Measurements from ENCODE around the gene SLC7A14. TPM values are rescaled to one million over a fixed set of nuclear protein-coding genes. Genes with fewer than 3 reads are reported as not detected.

The SLC7A14 gene
- total RNA-seq, 1 donor from 2014 or later = not detected

DNA sequence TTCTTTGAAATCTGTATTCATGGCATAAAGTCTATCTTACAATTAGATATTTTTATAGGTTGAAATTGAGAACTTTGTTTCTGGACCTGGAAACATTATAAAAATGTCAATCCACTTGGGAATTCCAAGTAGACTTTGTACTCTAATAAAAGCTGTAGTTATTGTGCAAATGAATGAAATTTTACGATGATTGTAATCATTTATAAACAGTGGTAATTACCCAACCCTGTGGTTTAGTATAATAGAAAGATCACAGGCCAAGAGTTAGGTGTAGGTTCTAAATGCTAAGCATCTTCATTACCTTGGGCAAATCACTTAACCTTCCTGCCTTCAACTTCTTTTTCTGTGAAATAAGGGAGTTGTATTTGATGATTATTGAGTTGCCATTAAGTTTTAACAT, 13.2 kb upstream of the SLC7A14 start:
- no peaks in the 10 kb centered on the region for H3K4me1 Mint-ChIP-seq
- Histone ChIP-seq H3F3A (ENCODE audit: low read depth) (no peaks in the 10 kb centered on the region), H3K27me3 (no peaks in the 10 kb centered on the region), H3K27ac (no peak overlapping the region), H3K4me1 (peaks cover 5% of the 10 kb centered on the region), H3K4me3 (no peak overlapping the region), H2AFZ (replicated peaks) (no peak overlapping the region), H4K20me1 (ENCODE audit: low read depth) (no peaks in the 10 kb centered on the region), H3K36me3 (no peaks in the 10 kb centered on the region), H3K79me2 (ENCODE audit: low read depth) (no peaks in the 10 kb centered on the region), H3K9me3 (ENCODE audit: low read depth) (no peaks in the 10 kb centered on the region), H3K9ac (no peak overlapping the region), H3K4me2 (no peak overlapping the region)
- no peak overlapping the region for H3K27ac Mint-ChIP-seq
- no peaks in the 10 kb centered on the region for H3K36me3 Mint-ChIP-seq
- no peaks in the 10 kb centered on the region for H3K9me3 Mint-ChIP-seq
- H3K27me3 Mint-ChIP-seq (ENCODE audit: insufficient read depth, low read depth) = peaks cover 6% of the 10 kb centered on the region
- H3K4me3 Mint-ChIP-seq = no peak overlapping the region
- DNase-seq (ENCODE audit: low spot score) = no peak
- TF ChIP-seq EZH2phosphoT487 (IDR thresholded peaks at IDR 0.05) (no peak), EZH2 (IDR thresholded peaks at IDR 0.05) (no peak)
- TF ChIP-seq, protein P1, sequence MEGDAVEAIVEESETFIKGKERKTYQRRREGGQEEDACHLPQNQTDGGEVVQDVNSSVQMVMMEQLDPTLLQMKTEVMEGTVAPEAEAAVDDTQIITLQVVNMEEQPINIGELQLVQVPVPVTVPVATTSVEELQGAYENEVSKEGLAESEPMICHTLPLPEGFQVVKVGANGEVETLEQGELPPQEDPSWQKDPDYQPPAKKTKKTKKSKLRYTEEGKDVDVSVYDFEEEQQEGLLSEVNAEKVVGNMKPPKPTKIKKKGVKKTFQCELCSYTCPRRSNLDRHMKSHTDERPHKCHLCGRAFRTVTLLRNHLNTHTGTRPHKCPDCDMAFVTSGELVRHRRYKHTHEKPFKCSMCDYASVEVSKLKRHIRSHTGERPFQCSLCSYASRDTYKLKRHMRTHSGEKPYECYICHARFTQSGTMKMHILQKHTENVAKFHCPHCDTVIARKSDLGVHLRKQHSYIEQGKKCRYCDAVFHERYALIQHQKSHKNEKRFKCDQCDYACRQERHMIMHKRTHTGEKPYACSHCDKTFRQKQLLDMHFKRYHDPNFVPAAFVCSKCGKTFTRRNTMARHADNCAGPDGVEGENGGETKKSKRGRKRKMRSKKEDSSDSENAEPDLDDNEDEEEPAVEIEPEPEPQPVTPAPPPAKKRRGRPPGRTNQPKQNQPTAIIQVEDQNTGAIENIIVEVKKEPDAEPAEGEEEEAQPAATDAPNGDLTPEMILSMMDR (IDR thresholded peaks at IDR 0.05) = no peak

GRCh38 chr3:170598091-170598502, 12.2 kb upstream of the SLC7A14 start:
- Histone ChIP-seq H4K20me1 (ENCODE audit: low read depth) (no peaks in the 10 kb centered on the region), H3K27me3 (no peaks in the 10 kb centered on the region), H3K9ac (no peak overlapping the region), H2AFZ (replicated peaks) (no peak overlapping the region), H3K27ac (no peak overlapping the region), H3K36me3 (no peaks in the 10 kb centered on the region), H3K4me1 (peaks cover 5% of the 10 kb centered on the region), H3K9me3 (ENCODE audit: low read depth) (no peaks in the 10 kb centered on the region), H3K79me2 (ENCODE audit: low read depth) (no peaks in the 10 kb centered on the region), H3F3A (ENCODE audit: low read depth) (no peaks in the 10 kb centered on the region), H3K4me3 (no peak overlapping the region), H3K4me2 (no peak overlapping the region)
- peaks cover 7% of the 10 kb centered on the region for H3K27me3 Mint-ChIP-seq (ENCODE audit: insufficient read depth, low read depth)
- H3K4me1 Mint-ChIP-seq = no peaks in the 10 kb centered on the region
- no peak overlapping the region for H3K4me3 Mint-ChIP-seq
- no peak for DNase-seq (ENCODE audit: low spot score)
- no peaks in the 10 kb centered on the region for H3K9me3 Mint-ChIP-seq
- H3K27ac Mint-ChIP-seq = no peak overlapping the region
- H3K36me3 Mint-ChIP-seq = no peaks in the 10 kb centered on the region
- TF ChIP-seq, protein P1 (IDR thresholded peaks at IDR 0.05) = no peak
- TF ChIP-seq EZH2 (IDR thresholded peaks at IDR 0.05) = no peak
- no peak for TF ChIP-seq EZH2phosphoT487 (IDR thresholded peaks at IDR 0.05)

GRCh38 chr3:170594528-170594927, 8.7 kb upstream of the SLC7A14 start:
- Histone ChIP-seq H3K27ac (no peak overlapping the region), H3K4me1 (peaks cover 13% of the 10 kb centered on the region), H4K20me1 (ENCODE audit: low read depth) (no peaks in the 10 kb centered on the region), H3K27me3 (no peaks in the 10 kb centered on the region), H3K4me2 (no peak overlapping the region), H3F3A (ENCODE audit: low read depth) (peaks cover 4% of the 10 kb centered on the region), H3K4me3 (no peak overlapping the region), H3K36me3 (no peaks in the 10 kb centered on the region), H2AFZ (replicated peaks) (no peak overlapping the region), H3K79me2 (ENCODE audit: low read depth) (no peaks in the 10 kb centered on the region), H3K9me3 (ENCODE audit: low read depth) (no peaks in the 10 kb centered on the region), H3K9ac (no peak overlapping the region)
- DNase-seq (ENCODE audit: low spot score) = no peak
- no peaks in the 10 kb centered on the region for H3K9me3 Mint-ChIP-seq
- no peak overlapping the region for H3K4me3 Mint-ChIP-seq
- H3K27ac Mint-ChIP-seq = no peak overlapping the region
- TF ChIP-seq, protein P1 (IDR thresholded peaks at IDR 0.05) = no peak
- no peak for TF ChIP-seq EZH2phosphoT487 (IDR thresholded peaks at IDR 0.05)
- no peak for TF ChIP-seq EZH2 (IDR thresholded peaks at IDR 0.05)
- no peaks in the 10 kb centered on the region for H3K36me3 Mint-ChIP-seq
- peaks cover 7% of the 10 kb centered on the region for H3K27me3 Mint-ChIP-seq (ENCODE audit: insufficient read depth, low read depth)
- no peaks in the 10 kb centered on the region for H3K4me1 Mint-ChIP-seq

Measured in neural progenitor cell (in vitro differentiated cells).